ENCODE data around the gene SYNE1.

SYNE1 gene

DNA sequence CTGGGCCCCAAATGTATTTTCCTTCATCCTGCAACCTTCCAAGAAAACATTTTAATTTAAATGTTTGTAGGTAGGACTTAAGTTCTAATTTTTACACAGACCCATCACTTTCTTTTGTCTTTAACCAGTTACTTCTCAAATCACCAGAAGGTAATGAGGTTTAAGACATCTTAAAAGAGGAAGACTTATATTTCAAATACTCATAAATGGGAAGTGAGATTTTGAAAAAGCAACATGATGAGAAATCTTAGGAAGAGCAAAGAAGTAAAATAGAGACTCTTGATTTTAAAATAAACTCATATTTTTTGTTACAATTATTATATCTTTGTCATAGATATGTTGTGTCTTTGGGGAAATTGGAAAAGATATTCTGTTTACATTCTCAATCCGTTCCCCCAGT is 82.3 kb downstream of the SYNE1 start:
- no peak for DNase-seq (ENCODE audit: low read depth)
- TF ChIP-seq, protein P1, sequence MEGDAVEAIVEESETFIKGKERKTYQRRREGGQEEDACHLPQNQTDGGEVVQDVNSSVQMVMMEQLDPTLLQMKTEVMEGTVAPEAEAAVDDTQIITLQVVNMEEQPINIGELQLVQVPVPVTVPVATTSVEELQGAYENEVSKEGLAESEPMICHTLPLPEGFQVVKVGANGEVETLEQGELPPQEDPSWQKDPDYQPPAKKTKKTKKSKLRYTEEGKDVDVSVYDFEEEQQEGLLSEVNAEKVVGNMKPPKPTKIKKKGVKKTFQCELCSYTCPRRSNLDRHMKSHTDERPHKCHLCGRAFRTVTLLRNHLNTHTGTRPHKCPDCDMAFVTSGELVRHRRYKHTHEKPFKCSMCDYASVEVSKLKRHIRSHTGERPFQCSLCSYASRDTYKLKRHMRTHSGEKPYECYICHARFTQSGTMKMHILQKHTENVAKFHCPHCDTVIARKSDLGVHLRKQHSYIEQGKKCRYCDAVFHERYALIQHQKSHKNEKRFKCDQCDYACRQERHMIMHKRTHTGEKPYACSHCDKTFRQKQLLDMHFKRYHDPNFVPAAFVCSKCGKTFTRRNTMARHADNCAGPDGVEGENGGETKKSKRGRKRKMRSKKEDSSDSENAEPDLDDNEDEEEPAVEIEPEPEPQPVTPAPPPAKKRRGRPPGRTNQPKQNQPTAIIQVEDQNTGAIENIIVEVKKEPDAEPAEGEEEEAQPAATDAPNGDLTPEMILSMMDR (IDR thresholded peaks at IDR 0.05; ENCODE audit: control insufficient read depth, extremely low read depth, insufficient read depth): no peak
- H3K4me3 ChIP-seq (ENCODE audit: low read depth, low read length): no peak overlapping the region

DNA sequence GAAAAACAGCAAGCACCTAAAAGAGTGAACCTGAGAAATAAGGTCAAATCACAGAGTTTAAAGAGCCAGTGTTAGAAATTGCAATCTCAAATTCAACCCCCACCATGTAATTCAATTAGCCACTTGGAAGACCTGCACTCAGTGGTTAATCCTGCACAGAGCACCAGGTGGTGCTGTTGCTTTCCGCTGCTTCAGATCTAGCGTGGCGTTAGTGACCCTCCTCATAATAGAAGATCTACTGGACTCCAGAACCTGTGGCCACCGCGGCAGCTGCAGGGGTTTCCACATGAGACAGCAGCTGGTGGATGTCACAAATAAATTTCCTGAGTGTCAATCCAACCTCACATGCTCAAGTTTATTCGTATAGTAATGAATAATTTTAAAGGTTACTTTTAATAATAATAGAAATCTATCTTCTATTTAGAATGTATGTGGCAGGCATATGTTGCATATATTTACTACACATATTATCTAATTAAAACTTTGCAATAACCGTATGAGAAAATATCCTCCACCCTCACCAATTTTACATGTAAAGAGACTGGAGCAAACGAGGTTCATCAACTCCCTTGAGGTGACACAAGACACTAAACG is 84.4 kb downstream of the SYNE1 start:
- TF ChIP-seq, protein P1 (IDR thresholded peaks at IDR 0.05; ENCODE audit: control insufficient read depth, extremely low read depth, insufficient read depth): peak; percentile 89
- no peak overlapping the region for H3K4me3 ChIP-seq (ENCODE audit: low read depth, low read length)
- DNase-seq (ENCODE audit: low read depth): peak; percentile 19

DNA sequence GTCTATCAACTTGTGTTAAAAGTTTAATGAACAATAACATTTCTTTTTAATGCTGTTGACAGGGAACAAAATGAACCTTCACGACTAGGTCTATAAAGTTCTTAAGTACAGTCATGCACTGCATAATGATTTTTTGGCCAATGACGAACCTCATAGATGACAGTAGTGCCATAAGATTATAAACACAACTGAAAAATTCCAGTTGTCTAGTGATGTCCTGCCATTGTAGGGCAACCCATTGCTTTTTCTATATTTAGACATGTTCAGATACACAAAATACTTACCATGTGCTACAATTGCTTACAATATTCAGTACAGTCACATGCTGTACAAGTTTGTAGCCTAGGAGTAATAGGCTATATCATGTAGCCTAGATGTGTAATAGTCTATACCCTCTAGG is 93.6 kb downstream of the SYNE1 start:
- no peak for DNase-seq (ENCODE audit: low read depth)
- H3K4me3 ChIP-seq (ENCODE audit: low read depth, low read length): no peak overlapping the region
- TF ChIP-seq, protein P1 (IDR thresholded peaks at IDR 0.05; ENCODE audit: control insufficient read depth, extremely low read depth, insufficient read depth): no peak

DNA sequence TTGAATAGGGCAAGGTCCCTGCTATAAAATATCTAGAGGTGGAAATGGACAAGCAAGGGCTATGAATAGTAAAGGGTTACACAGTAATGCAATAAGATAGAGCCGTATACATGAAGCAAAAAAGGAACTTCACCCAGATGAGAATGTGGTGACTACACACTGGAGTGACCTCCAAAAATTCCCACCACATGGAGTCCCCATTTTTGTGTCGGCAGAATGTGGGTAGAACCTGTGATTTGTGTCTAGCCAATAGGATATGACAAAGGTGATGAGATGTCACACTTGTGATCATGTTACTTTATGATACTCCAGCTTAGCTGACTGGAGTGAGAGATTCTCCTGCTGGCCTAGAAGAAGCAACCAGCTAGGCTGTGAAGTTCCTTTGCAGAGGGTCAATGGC is 96.8 kb downstream of the SYNE1 start:
- DNase-seq (ENCODE audit: low read depth): no peak
- TF ChIP-seq, protein P1 (IDR thresholded peaks at IDR 0.05; ENCODE audit: control insufficient read depth, extremely low read depth, insufficient read depth): no peak
- no peak overlapping the region for H3K4me3 ChIP-seq (ENCODE audit: low read depth, low read length)

DNA sequence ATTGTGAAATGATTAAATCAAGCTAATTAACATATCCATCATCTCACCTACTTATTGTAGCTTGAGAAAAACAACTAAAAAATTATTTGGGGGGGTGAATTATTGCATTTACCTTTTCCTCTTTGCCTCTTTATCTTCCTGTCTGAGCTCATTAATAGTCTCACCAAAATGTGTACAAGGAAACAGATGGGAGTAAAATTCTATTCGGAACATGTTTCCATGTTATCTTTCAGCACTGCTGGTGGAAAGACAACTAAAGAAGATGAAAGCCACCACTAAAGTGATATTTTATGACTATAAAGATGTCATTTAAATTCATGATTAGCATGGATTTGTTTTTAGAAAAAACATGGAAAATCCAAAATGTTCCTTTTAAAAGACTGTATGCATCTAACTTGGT is 102.6 kb downstream of the SYNE1 start:
- TF ChIP-seq, protein P1 (IDR thresholded peaks at IDR 0.05; ENCODE audit: control insufficient read depth, extremely low read depth, insufficient read depth): no peak
- no peak overlapping the region for H3K4me3 ChIP-seq (ENCODE audit: low read depth, low read length)
- no peak for DNase-seq (ENCODE audit: low read depth)

DNA sequence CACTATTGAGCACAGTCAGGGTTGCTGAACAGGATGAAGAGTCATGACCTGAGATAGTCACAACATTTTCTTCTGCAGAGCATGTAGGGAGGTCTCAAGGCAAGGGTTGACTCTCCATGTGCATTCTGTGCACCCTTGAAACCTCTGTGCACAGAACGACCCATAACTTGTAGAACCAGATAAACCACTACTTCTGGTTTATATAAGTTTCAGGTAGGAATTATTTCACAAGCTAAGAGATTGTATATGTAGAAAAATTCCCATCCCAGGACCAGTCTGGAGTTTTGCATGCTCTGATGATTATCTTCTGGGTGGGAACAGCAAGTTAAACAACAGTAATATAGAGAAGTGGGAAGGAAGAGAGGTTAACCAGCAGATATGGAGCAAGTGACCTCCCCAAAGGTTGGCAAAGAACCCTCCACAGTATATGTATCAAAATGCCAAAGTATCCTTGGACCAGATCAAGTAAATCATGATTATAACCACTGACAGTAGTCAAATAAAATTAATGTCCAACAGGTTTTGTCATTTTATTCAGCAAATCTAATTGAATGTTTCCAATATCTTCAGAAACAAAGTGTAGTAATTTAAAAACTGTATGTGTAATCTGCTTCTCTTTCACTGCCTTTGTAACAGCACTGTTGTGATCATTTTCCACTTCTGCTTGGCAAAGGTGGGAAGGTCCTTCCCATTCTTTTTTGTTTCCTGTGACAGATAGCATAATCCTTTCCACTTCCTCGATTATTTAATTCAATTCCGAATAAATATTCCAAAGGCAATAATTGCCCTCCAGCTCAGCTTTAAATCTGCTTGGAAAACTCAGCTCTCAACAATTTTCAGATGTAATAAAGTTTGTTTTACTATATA is 104.4 kb downstream of the SYNE1 start:
- no peak overlapping the region for H3K4me3 ChIP-seq (ENCODE audit: low read depth, low read length)

More for the DNA sequence above, 104.4 kb downstream of the SYNE1 start:
- no peak for DNase-seq (ENCODE audit: low read depth)
- TF ChIP-seq, protein P1 (IDR thresholded peaks at IDR 0.05; ENCODE audit: control insufficient read depth, extremely low read depth, insufficient read depth): no peak
